ENCODE results near the gene CACTIN.
A peak's percentile ranks its signal among the peaks of the same experiment; 100 is the strongest.
"Not testable (repeated sequence)": the region's sequence is repeated elsewhere in the genome, so short reads cannot be mapped to it uniquely, and the experiment has no call there.

The CACTIN gene

GRCh38 chr19:3585301-3586126 lies 41.1 kb downstream of the CACTIN start, which contains the start of gene GIPC3:
GIPC3 (plus strand) TSS chr19:3585478; CDS start chr19:3585598, 120 bp downstream.
- no peak for DNase-seq

- DNase-seq = not testable (repeated sequence)
Observed at GRCh38 chr19:3584036-3584802, 42.4 kb downstream of the CACTIN start.

GRCh38 chr19:3581792-3582191 lies 44.8 kb downstream of the CACTIN start:
- DNase-seq = not testable (repeated sequence)

GRCh38 chr19:3580156-3580934 lies 46.2 kb downstream of the CACTIN start:
- peak; percentile 96 for DNase-seq

GRCh38 chr19:3578390-3578789 lies 48.2 kb downstream of the CACTIN start:
- no peak for DNase-seq

- no peak for DNase-seq
Observed at GRCh38 chr19:3577723-3578344, 48.8 kb downstream of the CACTIN start.

GRCh38 chr19:3576696-3577443 lies 49.7 kb downstream of the CACTIN start:
- peak; percentile 59 for DNase-seq

GRCh38 chr19:3575949-3576673 lies 50.5 kb downstream of the CACTIN start:
- DNase-seq = no peak

GRCh38 chr19:3575260-3575741 lies 51.3 kb downstream of the CACTIN start:
- DNase-seq = peak; percentile 34

- DNase-seq = peak; percentile 91
Observed at GRCh38 chr19:3573858-3574637, 52.5 kb downstream of the CACTIN start.

- DNase-seq = no peak
Observed at GRCh38 chr19:3573162-3573857, 53.3 kb downstream of the CACTIN start.

- DNase-seq = no peak
Observed at GRCh38 chr19:3572855-3573161, 53.8 kb downstream of the CACTIN start, which contains the start of gene HMG20B. HMG20B (plus strand) TSS chr19:3572944; CDS start chr19:3573310, 366 bp downstream.

- peak; percentile 100 for DNase-seq
Observed at GRCh38 chr19:3572132-3572854, 54.3 kb downstream of the CACTIN start.

- no peak for DNase-seq
Observed at GRCh38 chr19:3570606-3571011, 56.0 kb downstream of the CACTIN start.

GRCh38 chr19:3570042-3570441 lies 56.5 kb downstream of the CACTIN start:
- not testable (repeated sequence) for DNase-seq

- no peak for DNase-seq
Observed at GRCh38 chr19:3565139-3565538, 61.5 kb downstream of the CACTIN start.

- no peak for DNase-seq
Observed at GRCh38 chr19:3563709-3564524, 62.7 kb downstream of the CACTIN start.

Measured in fibroblast of skin of back (primary cell).